ENCODE measurements around the gene SYTL3. TPM values are rescaled to one million over a fixed set of nuclear protein-coding genes. Genes with fewer than 3 reads are reported as not detected.

Gene SYTL3
- total and polyA plus RNA-seq, 7 donors, result 1.6 to 6.9 (median 3.3) TPM

- no peaks in the 10 kb centered on the region for H3K27me3 ChIP-seq
- H3K4me1 ChIP-seq, result peaks cover 0 to 25% (median 4%) of the 10 kb centered on the region in 4 donors
- no peak overlapping the region for H3K4me3 ChIP-seq
- 97 to 98% methylated on average over 18 of the region's 18 CpGs for WGBS, 2 donors
- TF ChIP-seq EP300 (IDR thresholded peaks at IDR 0.05) (no peak), CTCF (IDR thresholded peaks at IDR 0.05) (no peak), POLR2A (IDR thresholded peaks at IDR 0.05) (no peak), POLR2AphosphoS5 (IDR thresholded peaks at IDR 0.05) (no peak)
- no peak overlapping the region for H3K27ac ChIP-seq
- H3K36me3 ChIP-seq, result no peaks in the 10 kb centered on the region
- no peak for DNase-seq
- no peaks in the 10 kb centered on the region for H3K9me3 ChIP-seq
- intact Hi-C loops (cut with DNase I), result no loop called here
Measured at GRCh38 chr6:158665332-158665731, 15.5 kb downstream of the SYTL3 start.

GRCh38 chr6:158666628-158667359, 16.9 kb downstream of the SYTL3 start:
- Histone ChIP-seq H3K4me3 (no peak overlapping the region), H3K36me3 (no peaks in the 10 kb centered on the region), H3K27ac (peak overlapping the region in 2 of 4 donors; percentile 31 to 41), H3K4me1 (peaks cover 0 to 25% (median 4%) of the 10 kb centered on the region in 4 donors), H3K27me3 (no peaks in the 10 kb centered on the region), H3K9me3 (no peaks in the 10 kb centered on the region)
- TF ChIP-seq POLR2A (IDR thresholded peaks at IDR 0.05), result no peak
- peak in 1 of 4 donors; percentile 29 for TF ChIP-seq POLR2AphosphoS5 (IDR thresholded peaks at IDR 0.05)
- peak in 1 of 4 donors; percentile 57 for TF ChIP-seq EP300 (IDR thresholded peaks at IDR 0.05)
- TF ChIP-seq CTCF (IDR thresholded peaks at IDR 0.05), result no peak
- WGBS, 2 donors, result 81 to 88% methylated on average over 14 of the region's 14 CpGs
- peak; percentile 35 for DNase-seq
- intact Hi-C loops (cut with DNase I), result no loop called here

GRCh38 chr6:158667360-158667981, 17.6 kb downstream of the SYTL3 start:
- no peaks in the 10 kb centered on the region for H3K9me3 ChIP-seq
- H3K4me1 ChIP-seq, result peaks cover 0 to 23% (median 4%) of the 10 kb centered on the region in 4 donors
- TF ChIP-seq CTCF (IDR thresholded peaks at IDR 0.05), result no peak
- TF ChIP-seq POLR2A (IDR thresholded peaks at IDR 0.05), result no peak
- TF ChIP-seq POLR2AphosphoS5 (IDR thresholded peaks at IDR 0.05), result no peak
- no peak overlapping the region for H3K4me3 ChIP-seq
- intact Hi-C loops (cut with DNase I), result no loop called here
- WGBS, 2 donors, result 83 to 93% methylated on average over 8 of the region's 8 CpGs
- peak overlapping the region in 3 of 4 donors; percentile 31 to 54 (median 33) for H3K27ac ChIP-seq
- H3K27me3 ChIP-seq, result no peaks in the 10 kb centered on the region
- DNase-seq, result no peak
- no peaks in the 10 kb centered on the region for H3K36me3 ChIP-seq

GRCh38 chr6:158668707-158669103, 18.9 kb downstream of the SYTL3 start:
- WGBS, 2 donors, result 85 to 89% methylated on average over 7 of the region's 7 CpGs
- no peaks in the 10 kb centered on the region for H3K9me3 ChIP-seq
- H3K4me1 ChIP-seq, result peaks cover 0 to 20% (median 4%) of the 10 kb centered on the region in 4 donors
- TF ChIP-seq EP300 (IDR thresholded peaks at IDR 0.05) (no peak), POLR2AphosphoS5 (IDR thresholded peaks at IDR 0.05) (no peak), POLR2A (IDR thresholded peaks at IDR 0.05) (no peak), CTCF (IDR thresholded peaks at IDR 0.05) (no peak)
- H3K36me3 ChIP-seq, result no peaks in the 10 kb centered on the region
- H3K27me3 ChIP-seq, result no peaks in the 10 kb centered on the region
- DNase-seq, result no peak
- intact Hi-C loops (cut with DNase I), result no loop called here
- no peak overlapping the region for H3K27ac ChIP-seq
- no peak overlapping the region for H3K4me3 ChIP-seq
